RPMI8226 (cell line): ENCODE measurements around the gene SP2.

Source experiments
- DNase-seq: peaks from one replicate; pipeline ENCODE4 v3.0.0-alpha.2; 2015

The SP2 gene

GRCh38 chr17:47895856-47896671 is at the start of gene SP2:
SP2 (plus strand) TSS chr17:47896236; CDS start chr17:47896287, 51 bp downstream.
- peak; percentile 100 for DNase-seq

GRCh38 chr17:47846716-47847340 is 49.2 kb upstream of the SP2 start:
- no peak for DNase-seq

- DNase-seq: peak; percentile 64
Observed at GRCh38 chr17:47847341-47848197, 48.5 kb upstream of the SP2 start.

GRCh38 chr17:47848198-47848513 is 47.9 kb upstream of the SP2 start:
- no peak for DNase-seq

- DNase-seq: no peak
Observed at GRCh38 chr17:47850373-47850691, 45.7 kb upstream of the SP2 start.

DNA sequence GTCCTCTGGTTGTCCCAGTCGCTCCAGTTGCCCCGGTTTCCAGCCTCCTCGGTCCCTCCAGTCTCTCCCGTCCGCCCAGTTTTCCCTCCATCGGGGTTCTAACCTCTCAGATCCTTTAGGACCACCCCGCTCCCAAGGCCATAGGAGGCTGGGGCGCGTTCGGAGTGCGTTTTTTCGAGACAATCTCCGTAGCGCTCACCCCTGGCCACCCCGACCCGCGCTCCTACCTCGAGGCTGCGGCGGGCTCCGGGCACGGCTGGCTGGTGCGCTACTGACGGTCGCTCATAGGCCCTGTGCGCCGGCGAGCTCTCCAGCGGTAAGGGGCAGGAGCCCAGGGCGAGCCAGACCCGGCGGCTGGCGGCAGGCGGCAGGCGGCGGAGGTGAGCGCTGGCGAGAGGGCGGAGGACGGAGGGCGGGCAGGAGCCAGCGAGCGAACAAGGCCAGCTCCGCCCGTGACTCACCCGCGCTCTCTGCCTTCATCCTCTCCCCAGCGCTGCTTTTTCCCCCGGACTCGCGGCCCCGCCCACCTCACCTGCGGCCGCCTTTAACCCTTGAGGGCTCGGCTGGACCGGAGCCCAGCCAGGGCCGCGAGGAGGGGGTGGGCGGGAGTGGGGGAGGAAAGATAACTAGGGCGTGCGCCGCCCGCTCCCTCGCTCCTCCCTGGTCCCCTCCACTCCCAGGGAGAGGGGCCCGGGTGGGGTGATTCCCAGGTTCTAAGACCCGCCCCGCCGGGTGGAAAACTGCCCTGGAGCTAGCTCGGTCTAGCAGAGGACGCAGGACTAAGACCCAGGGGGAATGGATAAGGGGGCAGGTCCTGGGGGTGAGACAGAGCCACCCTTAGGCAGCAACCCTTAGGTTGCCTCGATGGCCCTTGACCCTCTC is 45.1 kb upstream of the SP2 start, which contains the start of gene SP6:
TSS of gene SP6 (minus strand) at position 472 of the 882 bp plus-strand sequence. CDS start 2,734 bp downstream, outside the sequence.
- peak; percentile 87 for DNase-seq

DNA sequence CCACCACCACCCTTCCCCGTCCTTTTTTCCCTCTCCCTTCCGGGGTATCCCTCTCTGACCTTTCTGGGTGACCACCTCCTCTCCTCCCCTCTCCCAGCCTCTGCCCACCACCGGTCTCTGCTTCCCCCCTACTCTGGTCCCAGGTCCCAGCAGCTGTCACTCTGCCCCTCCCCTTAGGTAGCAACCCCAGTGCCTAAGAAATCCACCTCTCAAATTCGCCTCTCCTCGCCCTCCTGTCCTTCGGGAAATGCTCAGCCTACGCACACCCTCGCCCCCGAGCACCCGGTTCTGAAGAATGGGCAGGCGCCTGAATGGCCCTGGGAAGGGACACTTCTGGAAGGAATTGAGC is 44.3 kb upstream of the SP2 start:
- DNase-seq: no peak

- no peak for DNase-seq
Observed at GRCh38 chr17:47852113-47852949, 43.7 kb upstream of the SP2 start.

DNA sequence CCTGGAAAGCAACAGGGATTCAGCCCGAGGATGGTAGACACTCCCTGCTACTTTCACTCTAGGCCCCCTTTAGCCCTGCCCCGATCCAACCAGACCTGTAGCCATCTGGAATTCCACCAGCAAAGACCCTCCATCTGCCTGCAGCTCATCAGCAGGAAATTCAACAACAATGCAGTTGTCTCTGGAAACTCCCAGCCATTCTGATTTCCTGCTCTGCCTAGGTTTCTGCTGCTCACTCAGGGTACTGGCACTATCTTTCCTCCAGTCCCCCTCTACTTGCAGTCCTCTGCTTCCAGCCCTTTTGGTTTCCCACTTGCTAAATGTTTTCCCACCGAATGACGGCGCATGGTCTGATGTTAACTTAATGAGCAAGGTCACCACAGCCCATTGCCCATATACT is 42.4 kb upstream of the SP2 start:
- DNase-seq: no peak

DNA sequence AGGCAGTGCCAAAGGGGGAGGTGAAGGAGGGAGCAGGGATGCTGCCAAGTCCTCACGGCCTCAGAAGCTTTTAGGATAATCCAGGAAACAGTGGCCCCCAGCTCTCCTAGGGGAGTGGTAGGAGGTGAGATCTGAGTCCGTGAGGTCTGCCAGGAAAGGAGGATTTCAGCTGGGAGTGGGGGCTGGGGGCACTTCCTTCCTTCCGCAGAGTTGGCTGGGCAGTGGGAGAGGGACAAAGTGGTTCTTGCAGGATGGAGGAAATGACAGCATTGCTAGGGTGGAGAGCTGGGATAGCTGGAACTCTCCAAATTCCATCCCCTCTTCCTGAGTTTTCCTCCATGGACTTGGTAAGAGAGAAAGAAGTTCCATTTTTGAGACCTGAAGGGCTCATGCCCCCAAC is 40.3 kb upstream of the SP2 start:
- DNase-seq: no peak

GRCh38 chr17:47856830-47857229 is 39.2 kb upstream of the SP2 start:
- DNase-seq: no peak

DNA sequence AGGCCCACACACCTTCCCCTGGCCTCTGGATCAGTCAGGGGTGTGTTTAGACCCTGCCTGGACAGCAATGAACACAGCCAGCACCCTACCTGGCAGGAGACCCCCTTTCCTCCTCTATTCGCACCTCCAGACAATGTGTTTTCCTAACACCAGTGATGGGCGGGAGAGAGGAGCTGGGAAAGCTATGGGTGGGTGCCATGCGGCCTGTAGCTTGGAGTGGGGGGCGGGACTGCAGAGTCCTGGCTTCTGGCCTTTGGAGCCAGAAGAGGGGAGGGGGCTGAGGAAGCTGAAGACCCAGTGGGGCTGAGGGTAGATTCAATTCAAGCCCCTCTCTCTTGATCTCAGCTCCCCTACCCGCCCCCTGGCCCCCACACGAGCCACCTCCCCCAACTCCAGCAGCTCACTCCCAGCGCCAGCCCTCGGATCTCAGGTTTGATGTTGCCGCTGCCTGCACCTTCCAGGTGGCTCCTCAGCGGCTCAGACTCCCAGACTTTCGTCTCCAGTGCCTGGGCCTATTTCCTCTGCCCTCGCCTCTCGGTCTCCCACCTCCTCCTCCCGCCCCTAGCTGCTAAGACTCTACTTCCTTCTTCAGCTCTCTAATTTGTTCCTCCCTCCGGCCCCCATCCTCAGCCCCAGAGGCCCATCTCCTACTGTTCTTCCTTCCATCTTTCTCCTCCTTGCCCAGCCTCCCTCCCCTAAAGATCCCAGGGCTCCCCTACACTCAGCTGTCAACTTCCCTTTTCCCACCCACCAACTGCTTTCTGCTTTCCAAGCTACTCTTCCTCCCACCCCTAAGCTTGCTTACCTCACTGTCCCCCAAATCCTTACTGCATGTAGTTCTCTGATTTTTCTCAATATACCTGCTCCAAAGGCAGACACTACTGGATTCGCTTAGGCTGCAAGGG is 38.2 kb upstream of the SP2 start:
- DNase-seq: no peak

- no peak for DNase-seq
Observed at GRCh38 chr17:47860386-47860785, 35.6 kb upstream of the SP2 start.

- no peak for DNase-seq
Observed at GRCh38 chr17:47862621-47863440, 33.2 kb upstream of the SP2 start.

DNA sequence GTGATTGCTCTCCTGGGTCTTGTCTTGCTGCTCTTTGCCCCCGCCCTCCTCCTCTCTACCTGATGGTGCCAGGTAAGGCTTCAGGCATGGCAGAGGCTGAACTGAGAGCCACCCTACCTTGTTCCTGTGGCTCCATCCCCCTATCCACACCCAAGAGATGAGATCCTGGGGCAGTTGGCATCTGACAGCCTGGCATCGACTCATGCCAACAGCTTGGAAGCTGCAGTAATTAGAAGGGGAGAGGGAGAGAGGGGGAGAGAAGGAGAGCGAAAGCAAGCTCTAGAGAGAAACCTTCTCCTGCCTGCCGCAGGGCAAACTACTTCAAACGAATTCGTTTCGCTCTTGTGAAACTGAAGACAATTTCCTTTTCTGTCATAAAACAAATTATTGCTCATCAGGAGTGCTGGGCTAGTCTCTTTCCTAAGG is 31.2 kb upstream of the SP2 start:
- DNase-seq: peak; percentile 39

DNA sequence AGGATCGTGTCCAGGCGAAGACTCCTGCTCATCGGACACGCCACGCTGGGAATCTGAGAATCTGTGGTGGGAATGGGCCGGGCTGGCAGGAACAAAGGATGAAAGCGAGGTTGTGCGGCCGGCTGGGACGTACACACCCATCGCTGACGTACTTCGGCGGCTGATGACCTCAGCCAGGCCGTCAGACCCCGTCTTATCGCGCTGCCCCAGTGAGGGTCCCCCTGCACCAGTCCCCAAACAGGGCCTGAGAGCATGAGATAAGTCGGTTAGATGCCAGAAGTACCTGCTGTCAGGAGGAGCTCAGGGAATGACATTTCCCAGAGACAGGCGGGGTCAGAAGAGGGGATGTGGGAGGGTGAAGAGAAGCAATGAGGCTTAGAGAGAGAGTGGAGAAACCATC is 29.1 kb upstream of the SP2 start:
- no peak for DNase-seq

DNA sequence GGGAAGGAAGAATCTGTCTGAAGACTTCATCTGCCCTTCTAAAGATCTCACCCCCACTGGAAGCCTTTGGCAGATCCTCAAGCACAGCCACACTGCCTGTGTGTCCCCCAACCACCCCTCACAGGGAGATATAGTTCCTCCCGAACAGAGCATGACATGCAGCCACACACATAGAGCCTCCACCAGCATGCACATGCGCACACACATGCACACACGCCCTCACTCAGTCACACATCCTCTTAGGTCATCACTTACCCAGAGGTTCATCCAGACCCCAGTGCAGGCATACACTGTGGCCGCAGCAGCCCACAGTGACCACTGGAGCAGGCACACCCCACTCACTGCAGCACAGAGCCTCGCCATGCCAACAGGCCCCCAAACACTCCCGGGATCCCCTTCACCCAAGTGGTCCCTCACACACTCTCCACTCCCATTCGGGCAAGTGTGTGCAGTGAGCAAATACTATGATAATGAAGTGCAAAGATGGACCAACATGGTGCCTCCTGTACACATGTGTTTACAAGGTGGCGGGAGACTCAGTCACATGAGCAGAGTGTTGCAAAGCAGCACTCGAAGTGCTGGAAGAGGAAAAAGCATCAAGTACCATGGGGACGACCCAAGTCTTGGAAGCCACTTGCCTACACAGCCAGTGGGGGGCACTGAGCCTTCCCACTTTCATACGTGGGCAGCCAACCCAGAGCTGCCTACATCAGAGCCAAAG is 28.1 kb upstream of the SP2 start:
- DNase-seq: no peak

DNA sequence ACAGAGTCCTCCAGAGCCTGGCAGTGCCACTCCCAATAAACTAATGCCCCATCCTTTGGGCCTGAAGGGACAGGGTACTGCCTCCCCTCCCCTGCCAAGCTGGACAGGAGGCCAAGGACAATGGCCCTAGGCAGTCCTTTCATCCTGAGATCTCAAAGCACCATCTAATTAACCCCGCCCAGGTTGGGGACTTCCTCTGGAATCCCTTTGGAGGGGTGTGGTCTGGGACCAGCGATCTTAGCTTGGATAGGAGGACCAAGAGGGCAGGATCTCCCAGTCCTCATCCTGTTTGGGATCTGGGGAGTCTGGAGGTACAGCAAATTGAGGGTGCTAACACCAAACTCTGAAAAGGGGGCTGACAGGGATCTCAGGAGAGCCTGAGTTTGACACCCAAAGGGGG is 26.9 kb upstream of the SP2 start:
- DNase-seq: no peak

- DNase-seq: no peak
Observed at GRCh38 chr17:47870056-47870455, 26.0 kb upstream of the SP2 start.
